Measurements from ENCODE around the gene ZSWIM9.
"Not testable (repeated sequence)": the region's sequence is repeated elsewhere in the genome, so short reads cannot be mapped to it uniquely, and the experiment has no call there.

Gene ZSWIM9

GRCh38 chr19:48220784-48221183, 50.3 kb downstream of the ZSWIM9 start:
- not testable (repeated sequence) for DNase-seq

GRCh38 chr19:48221628-48222027, 51.1 kb downstream of the ZSWIM9 start:
- no peak for DNase-seq

GRCh38 chr19:48230555-48231129, 60.2 kb downstream of the ZSWIM9 start:
- DNase-seq = no peak

GRCh38 chr19:48237057-48237456, 66.6 kb downstream of the ZSWIM9 start:
- DNase-seq = no peak

GRCh38 chr19:48239120-48239519, 68.6 kb downstream of the ZSWIM9 start:
- DNase-seq = no peak

GRCh38 chr19:48239582-48240141, 69.2 kb downstream of the ZSWIM9 start:
- no peak for DNase-seq

GRCh38 chr19:48241771-48242170, 71.3 kb downstream of the ZSWIM9 start:
- DNase-seq = not testable (repeated sequence)

GRCh38 chr19:48244281-48244680, 73.8 kb downstream of the ZSWIM9 start:
- DNase-seq = no peak

- DNase-seq = no peak
Observed at GRCh38 chr19:48246101-48246500, 75.6 kb downstream of the ZSWIM9 start.

GRCh38 chr19:48247212-48247611, 76.7 kb downstream of the ZSWIM9 start:
- no peak for DNase-seq
